Activated CD4-positive, alpha-beta T cell treated with anti-CD3 and anti-CD28 coated beads, Interleukin-2, amount 50 U/mL, for 24 hours (primary cell): Measurements from ENCODE around the gene PSMB4.
"Not testable (repeated sequence)": the region's sequence is repeated elsewhere in the genome, so short reads cannot be mapped to it uniquely, and the experiment has no call there.

Source experiments
- DNase-seq, 2 donors: peaks; one replicate each; pipeline ENCODE4 v3.0.0-alpha.2; 2020; ENCODE audit warnings: low read depth in 1 of 2, low spot score in 1 of 2

PSMB4 gene

GRCh38 chr1:151399324-151400171 lies at the start of gene PSMB4:
Gene PSMB4, plus strand, starts transcription at chr1:151399573. Its CDS starts 15 bp downstream, at chr1:151399588.
- DNase-seq, result peak; percentile 60 to 79

GRCh38 chr1:151350323-151350722 lies 49.0 kb upstream of the PSMB4 start:
- DNase-seq, result not testable (repeated sequence)

- no peak for DNase-seq
These were observed 47.2 kb upstream of the PSMB4 start for GRCh38 chr1:151352021-151352718.

DNA sequence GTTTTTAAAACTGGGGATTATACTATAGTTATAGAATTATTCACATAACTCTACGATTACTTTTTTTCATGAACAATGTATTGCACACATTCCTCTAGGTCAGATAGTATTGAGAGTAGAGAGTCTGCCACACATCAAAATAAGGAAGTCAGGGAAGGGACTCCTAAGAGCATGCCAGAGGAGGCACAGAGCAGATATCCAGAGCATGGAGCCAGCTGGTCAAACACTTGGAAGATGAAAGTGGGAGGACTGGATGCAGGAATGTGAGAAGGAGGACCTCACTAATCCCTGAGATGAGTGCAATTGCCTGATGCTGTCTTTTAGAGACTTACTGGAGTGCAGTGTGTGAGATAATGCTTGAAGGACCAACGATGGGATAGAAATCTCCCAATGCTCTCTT lies 42.7 kb upstream of the PSMB4 start:
- no peak for DNase-seq

DNA sequence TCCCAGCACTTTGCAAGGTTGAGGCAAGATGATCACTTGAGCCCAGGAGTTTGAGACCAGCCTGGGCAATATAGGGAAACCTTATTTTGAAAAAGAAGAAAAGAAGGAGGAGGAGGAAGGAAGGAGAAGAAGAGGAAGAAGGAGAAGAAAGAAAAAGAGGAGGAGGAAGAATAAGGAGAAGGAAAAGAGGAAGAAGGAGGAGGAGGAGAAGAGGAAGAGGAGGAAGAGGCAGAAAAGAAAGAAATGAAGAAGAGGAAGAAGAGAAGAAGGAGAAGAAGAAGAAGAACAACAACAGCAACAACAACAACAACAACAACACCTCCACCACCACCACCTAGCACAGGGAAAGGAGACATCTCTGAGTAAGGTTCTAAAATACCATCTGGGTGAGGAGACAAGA lies 37.5 kb upstream of the PSMB4 start:
- DNase-seq, result no peak

DNA sequence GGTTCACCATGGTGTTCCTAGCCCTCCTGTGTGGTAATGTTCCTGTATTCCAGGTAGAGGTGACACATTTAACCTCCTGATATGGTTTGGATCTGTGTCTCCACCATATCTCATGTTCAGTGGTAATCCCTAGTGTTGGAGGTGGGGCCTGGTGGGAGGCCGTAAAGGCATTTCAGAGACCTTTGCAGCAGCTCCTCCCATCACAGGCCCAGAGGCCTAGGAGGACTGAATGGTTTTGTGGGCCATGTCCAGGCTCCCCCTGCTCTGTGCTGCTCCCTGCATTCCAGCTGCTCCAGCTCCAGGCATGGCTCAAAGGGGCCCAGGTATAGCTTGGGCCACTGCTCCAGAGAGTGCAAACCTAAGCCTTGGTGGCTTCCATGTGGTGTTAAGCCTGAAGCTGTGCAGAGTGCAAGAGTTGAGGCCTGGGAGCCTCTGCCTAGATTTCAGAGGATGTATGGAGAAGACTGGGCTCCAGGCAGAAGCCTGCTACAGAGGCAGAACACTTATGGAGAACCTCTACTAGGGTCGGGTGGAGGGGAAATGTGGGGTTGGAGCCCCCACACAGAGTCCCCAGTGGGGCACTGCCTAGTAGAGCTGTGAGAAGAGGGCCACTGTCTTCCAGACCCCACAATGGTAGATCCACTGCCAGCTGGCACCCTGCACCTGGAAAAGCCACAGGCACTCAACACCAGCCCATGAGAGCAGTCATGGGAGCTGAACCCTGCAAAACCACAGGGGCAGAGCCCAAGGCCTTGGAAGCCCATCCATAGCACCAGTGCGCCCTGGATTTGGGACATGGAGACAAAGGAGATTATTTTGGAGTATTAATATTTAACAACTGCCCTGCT lies 36.8 kb upstream of the PSMB4 start:
- no peak for DNase-seq

GRCh38 chr1:151364996-151365395 lies 34.4 kb upstream of the PSMB4 start:
- no peak for DNase-seq

DNA sequence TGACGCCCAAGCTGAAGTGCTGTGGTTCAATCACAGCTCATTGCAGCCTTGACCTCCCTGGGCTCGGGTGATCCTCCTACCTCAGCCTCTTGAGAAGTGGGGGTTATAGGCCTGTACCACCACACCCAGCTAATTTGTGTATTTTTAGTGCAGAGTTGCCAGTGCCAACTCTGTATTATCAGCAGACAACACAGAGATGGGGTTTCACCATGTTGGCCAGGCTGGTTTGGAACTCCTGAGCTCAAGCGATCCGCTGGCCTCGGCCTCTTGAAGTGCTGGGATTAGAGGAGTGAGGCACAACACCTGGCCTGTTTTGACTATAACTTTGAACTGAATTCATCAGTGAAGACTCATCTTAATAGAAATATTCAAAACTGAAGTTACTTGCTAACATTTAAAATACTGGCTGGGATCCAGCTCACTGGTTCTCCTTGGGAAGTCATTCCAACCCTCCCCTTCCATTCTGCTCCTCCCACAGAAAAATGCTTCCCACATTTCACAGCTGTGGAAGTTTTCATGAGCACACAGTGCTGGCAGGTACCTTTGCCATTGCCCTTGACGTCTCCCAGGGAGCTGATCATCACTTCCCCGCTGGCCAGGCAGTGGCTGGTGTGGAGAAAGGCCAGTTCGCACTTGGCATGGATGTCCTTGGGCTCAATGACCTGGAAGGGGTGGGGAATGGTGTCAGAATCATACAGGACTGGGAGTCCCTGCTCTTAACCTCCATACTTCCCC lies 31.5 kb upstream of the PSMB4 start:
- no peak for DNase-seq

DNA sequence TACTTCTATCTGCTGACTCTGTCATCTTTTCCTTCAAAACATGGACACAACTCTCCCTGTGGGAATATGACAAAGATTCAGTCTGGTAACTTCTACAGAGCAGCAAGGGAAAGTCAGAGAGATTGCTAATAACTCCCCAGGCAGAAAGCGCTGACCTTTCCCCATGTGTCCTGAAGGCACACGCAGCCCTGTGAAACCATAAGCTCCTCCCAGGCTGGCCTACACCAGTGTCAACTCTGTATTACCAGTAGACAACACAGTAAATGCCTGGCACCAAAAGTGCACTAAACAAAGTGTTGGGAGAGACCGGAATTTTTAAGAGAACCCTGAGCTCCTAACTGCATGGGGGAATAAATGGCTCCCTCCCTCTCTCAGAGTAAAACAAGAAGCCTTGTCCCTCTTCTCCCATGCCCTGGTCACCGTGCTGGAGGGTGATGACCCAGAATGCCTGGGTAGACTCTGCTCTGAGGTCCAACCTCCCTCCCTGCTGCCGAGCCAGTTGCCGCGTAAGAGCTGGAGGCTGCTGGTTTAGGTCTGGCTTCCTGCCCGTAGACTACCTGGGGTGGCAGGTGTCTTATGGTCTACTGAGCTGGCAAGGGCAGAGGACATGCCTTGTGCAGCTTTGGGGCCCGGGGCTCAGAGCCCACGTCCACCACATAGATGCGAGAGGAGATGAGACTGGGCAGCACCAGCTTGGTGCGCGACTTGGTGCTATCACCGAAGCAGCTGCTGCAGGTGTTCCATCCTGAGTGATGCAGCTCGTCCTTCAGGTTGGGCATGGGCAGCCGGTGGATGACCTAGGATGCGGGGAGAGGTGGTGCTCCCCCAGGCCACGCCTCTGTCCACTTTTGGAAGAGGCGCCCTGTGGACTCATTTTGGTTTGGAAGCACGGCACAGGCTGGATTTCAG lies 30.7 kb upstream of the PSMB4 start:
- DNase-seq, result no peak

- DNase-seq, result no peak
These were observed 30.1 kb upstream of the PSMB4 start for GRCh38 chr1:151369302-151369610.

GRCh38 chr1:151369621-151370048 lies 29.7 kb upstream of the PSMB4 start:
- DNase-seq, result no peak

- no peak for DNase-seq
These were observed 29.0 kb upstream of the PSMB4 start for GRCh38 chr1:151370211-151370911.

DNA sequence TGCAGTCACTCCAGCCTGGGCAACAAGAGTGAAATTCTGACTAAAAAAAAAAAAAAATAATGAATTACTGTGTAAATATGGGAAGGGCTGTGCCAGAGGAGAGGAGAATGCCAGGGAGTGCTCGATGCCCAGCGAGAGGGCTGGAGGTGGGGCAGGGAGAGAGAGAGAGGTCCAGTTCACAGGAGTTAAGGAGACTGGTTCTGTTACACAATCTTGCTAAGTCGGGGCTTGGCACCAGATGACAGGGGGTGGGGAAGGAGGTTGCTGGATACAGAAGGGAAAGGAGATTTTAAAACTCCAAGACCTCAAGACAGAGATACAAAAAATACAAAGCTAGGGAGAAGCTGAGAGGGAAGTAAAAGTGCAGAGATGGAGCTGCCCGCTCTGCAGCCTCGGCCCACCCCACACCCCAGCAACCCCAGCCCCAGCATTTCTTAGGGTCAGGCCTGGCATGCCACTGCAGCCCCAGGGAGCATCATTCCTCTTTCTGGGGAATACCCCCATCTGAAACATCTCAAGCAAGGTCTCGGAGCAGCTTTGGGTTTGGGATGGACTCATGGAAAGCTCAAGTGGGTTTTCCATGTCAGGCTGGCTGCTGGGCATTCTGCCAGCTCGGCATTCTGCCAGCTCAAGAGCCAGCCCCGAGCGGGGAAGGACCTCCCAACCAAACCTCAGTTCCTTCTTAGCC lies 27.9 kb upstream of the PSMB4 start:
- no peak for DNase-seq

DNA sequence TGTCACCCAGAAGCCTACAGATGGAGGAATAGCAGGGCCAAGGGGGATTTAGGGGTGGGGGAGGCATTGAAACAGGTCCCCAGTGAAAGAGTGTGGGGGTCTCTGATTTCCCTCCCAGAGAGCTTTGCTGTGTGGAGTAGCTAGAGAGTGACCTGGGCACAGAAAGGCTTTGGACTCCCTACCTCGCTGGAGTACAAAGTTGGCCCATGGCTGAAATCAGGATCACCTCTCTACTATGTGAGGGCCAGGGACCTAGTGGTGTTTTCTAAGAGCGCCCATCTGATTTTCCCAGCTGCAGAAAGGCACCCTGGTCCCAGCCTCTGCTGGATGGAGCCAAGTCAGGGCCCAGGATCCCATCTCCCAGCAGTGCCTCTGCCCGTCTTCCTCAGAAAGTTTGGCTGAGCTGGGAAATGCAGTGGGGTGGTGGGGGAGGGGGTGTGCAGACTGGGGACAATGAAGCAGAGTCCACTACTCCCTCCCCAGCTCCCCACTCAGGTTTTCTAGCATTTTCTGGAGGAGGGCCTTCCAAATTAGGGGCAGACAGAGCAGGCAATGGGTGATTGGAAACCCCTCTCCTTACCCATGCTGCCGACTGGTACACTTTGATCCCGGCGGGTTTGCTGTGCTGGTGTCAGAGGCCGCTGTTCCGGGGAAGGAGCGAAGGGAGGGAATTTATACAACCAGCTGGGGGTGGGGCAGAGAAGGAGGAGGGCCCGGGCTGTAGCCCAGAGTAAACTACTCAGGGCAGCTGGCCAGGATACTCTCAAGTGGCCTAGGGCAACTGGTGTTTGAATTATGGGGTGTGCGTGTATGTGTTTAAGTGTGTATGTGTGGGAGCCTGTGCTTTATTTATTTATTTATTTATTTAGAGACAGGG lies 27.1 kb upstream of the PSMB4 start, which contains the start of gene SELENBP1:
SELENBP1 (minus strand) TSS at position 648 of the 877 bp plus-strand sequence; CDS start at position 584, 64 bp downstream.
- DNase-seq, result no peak

DNA sequence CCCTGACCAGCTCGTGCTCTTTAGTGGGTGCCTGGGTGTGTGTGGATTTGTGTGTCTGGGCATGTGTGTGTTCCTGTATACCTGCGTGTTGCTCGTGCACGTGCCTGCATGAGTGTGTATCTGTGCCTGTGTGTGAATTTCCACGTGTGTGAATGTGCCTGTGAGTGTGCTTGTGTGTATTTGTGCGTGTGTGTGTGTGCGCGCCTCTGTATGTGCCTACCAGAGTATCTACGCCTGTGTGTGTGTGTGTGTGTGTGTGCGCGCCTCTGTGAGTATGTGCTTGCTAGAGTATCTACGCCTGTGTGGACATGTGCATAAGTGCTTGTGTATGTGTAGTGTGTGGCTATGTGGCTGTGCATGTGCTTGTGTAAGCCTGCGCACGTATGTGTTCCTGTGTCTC lies 26.2 kb upstream of the PSMB4 start:
- no peak for DNase-seq

DNA sequence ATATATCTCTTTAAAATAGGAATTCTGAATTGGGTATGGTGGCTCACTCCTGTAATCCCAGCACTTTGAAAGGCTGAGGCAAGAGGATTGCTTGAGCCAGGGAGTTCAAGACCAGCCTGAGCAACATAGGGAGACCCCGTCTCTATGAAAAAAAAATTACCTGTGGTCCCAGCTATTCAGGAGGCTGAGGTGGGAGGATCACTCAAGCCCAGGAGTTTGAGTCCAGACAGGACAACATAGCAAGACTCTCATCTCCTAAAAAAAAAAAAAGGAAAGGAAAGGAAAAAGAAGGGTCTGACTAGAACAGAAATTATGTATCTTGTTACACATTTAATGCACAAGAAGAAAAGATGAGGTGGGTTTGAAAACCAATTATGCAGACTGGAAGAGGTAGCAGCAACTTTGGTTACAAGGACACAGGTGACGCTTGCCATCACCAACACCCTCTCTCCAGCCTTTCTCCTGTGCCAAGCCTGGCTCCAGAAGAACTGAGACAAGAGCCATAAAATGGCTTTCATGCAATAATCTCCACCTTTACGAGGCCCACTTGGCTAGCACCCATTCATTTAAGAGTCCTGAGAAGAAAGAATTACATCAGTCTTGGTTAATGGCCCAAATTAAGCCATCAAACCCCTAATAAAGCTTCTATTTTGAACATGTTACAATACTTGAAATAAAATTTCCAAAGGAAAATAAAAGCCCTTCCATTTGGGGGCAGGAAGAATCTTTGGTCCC lies 22.1 kb upstream of the PSMB4 start:
- no peak for DNase-seq

DNA sequence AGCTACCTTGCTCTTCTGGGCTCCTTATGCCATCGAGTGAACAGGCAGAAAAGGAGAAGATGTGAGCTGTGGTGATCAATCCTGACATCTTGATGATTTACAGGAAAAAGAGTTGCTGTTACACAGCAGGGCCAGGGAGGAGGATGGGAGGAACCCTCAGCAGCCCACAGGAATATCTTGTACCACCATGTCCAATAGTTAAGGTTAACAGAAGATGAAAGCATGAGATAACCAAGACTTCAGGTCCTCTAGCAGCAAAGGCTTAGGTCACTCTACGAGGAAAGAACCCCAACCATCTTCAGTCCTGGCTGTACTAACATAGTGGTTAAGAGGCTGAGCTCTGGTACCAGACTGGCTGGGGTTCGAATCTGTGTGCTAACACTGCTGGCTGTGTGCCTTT lies 14.8 kb upstream of the PSMB4 start:
- no peak for DNase-seq
